Measurements from ENCODE around the gene FAM25G.

Gene FAM25G

GRCh38 chr10:47453141-47454007 is 38.1 kb downstream of the FAM25G start:
- Histone ChIP-seq H3K4me3 (ENCODE audit: low read depth, low read length) (no peak overlapping the region), H3K9me3 (ENCODE audit: control insufficient read depth, insufficient read depth, low read length) (no peaks in the 10 kb centered on the region), H3K27ac (ENCODE audit: low read depth, low read length) (no peak overlapping the region), H3K4me1 (ENCODE audit: control insufficient read depth, insufficient read depth, low read length) (peaks cover 6% of the 10 kb centered on the region; the same call in 1 of the 2 replicates), H3K27me3 (ENCODE audit: control insufficient read depth, insufficient read depth, low read length) (no peaks in the 10 kb centered on the region), H3K36me3 (ENCODE audit: control insufficient read depth, insufficient read depth, low read length) (no peaks in the 10 kb centered on the region), H3K9ac (ENCODE audit: low read depth, low read length) (no peak overlapping the region)

GRCh38 chr10:47452495-47453140 is 38.9 kb downstream of the FAM25G start:
- no peaks in the 10 kb centered on the region for H3K27me3 ChIP-seq (ENCODE audit: control insufficient read depth, insufficient read depth, low read length)

GRCh38 chr10:47451998-47452494 is 39.5 kb downstream of the FAM25G start:
- no peak overlapping the region for H3K9ac ChIP-seq (ENCODE audit: low read depth, low read length)
- H3K36me3 ChIP-seq (ENCODE audit: control insufficient read depth, insufficient read depth, low read length), result no peaks in the 10 kb centered on the region
- H3K4me1 ChIP-seq (ENCODE audit: control insufficient read depth, insufficient read depth, low read length), result peaks cover 6% of the 10 kb centered on the region; the same call in 1 of the 2 replicates
- no peaks in the 10 kb centered on the region for H3K9me3 ChIP-seq (ENCODE audit: control insufficient read depth, insufficient read depth, low read length)
- H3K27ac ChIP-seq (ENCODE audit: low read depth, low read length), result no peak overlapping the region
- H3K4me3 ChIP-seq (ENCODE audit: low read depth, low read length), result no peak overlapping the region
- no peaks in the 10 kb centered on the region for H3K27me3 ChIP-seq (ENCODE audit: control insufficient read depth, insufficient read depth, low read length)

More at GRCh38 chr10:47452495-47453140, 38.9 kb downstream of the FAM25G start:
- no peak overlapping the region for H3K9ac ChIP-seq (ENCODE audit: low read depth, low read length)
- no peaks in the 10 kb centered on the region for H3K36me3 ChIP-seq (ENCODE audit: control insufficient read depth, insufficient read depth, low read length)
- no peak overlapping the region for H3K27ac ChIP-seq (ENCODE audit: low read depth, low read length)
- H3K4me3 ChIP-seq (ENCODE audit: low read depth, low read length), result no peak overlapping the region
- H3K4me1 ChIP-seq (ENCODE audit: control insufficient read depth, insufficient read depth, low read length), result peaks cover 6% of the 10 kb centered on the region; the same call in 1 of the 2 replicates
- no peaks in the 10 kb centered on the region for H3K9me3 ChIP-seq (ENCODE audit: control insufficient read depth, insufficient read depth, low read length)

GRCh38 chr10:47451273-47451997 is 40.1 kb downstream of the FAM25G start:
- no peak overlapping the region for H3K27ac ChIP-seq (ENCODE audit: low read depth, low read length)
- no peak overlapping the region for H3K9ac ChIP-seq (ENCODE audit: low read depth, low read length)
- no peaks in the 10 kb centered on the region for H3K36me3 ChIP-seq (ENCODE audit: control insufficient read depth, insufficient read depth, low read length)

GRCh38 chr10:47450442-47450841 is 41.1 kb downstream of the FAM25G start:
- H3K9me3 ChIP-seq (ENCODE audit: control insufficient read depth, insufficient read depth, low read length), result no peaks in the 10 kb centered on the region
- H3K4me3 ChIP-seq (ENCODE audit: low read depth, low read length), result no peak overlapping the region
- H3K27me3 ChIP-seq (ENCODE audit: control insufficient read depth, insufficient read depth, low read length), result no peaks in the 10 kb centered on the region
- H3K4me1 ChIP-seq (ENCODE audit: control insufficient read depth, insufficient read depth, low read length), result peaks cover 6% of the 10 kb centered on the region; the same call in 1 of the 2 replicates
- H3K36me3 ChIP-seq (ENCODE audit: control insufficient read depth, insufficient read depth, low read length), result no peaks in the 10 kb centered on the region
- H3K27ac ChIP-seq (ENCODE audit: low read depth, low read length), result no peak overlapping the region
- H3K9ac ChIP-seq (ENCODE audit: low read depth, low read length), result no peak overlapping the region

More at GRCh38 chr10:47451273-47451997, 40.1 kb downstream of the FAM25G start:
- Histone ChIP-seq H3K27me3 (ENCODE audit: control insufficient read depth, insufficient read depth, low read length) (no peaks in the 10 kb centered on the region), H3K9me3 (ENCODE audit: control insufficient read depth, insufficient read depth, low read length) (no peaks in the 10 kb centered on the region), H3K4me3 (ENCODE audit: low read depth, low read length) (no peak overlapping the region), H3K4me1 (ENCODE audit: control insufficient read depth, insufficient read depth, low read length) (peaks cover 6% of the 10 kb centered on the region; the same call in 1 of the 2 replicates)

- Histone ChIP-seq H3K4me3 (ENCODE audit: low read depth, low read length) (no peak overlapping the region), H3K36me3 (ENCODE audit: control insufficient read depth, insufficient read depth, low read length) (no peaks in the 10 kb centered on the region), H3K27me3 (ENCODE audit: control insufficient read depth, insufficient read depth, low read length) (no peaks in the 10 kb centered on the region), H3K4me1 (ENCODE audit: control insufficient read depth, insufficient read depth, low read length) (peaks cover 6% of the 10 kb centered on the region; the same call in 1 of the 2 replicates), H3K9me3 (ENCODE audit: control insufficient read depth, insufficient read depth, low read length) (no peaks in the 10 kb centered on the region), H3K27ac (ENCODE audit: low read depth, low read length) (no peak overlapping the region), H3K9ac (ENCODE audit: low read depth, low read length) (no peak overlapping the region)
Measured at GRCh38 chr10:47449979-47450378, 41.5 kb downstream of the FAM25G start.

- Histone ChIP-seq H3K9ac (ENCODE audit: low read depth, low read length) (no peak overlapping the region), H3K4me3 (ENCODE audit: low read depth, low read length) (no peak overlapping the region), H3K27ac (ENCODE audit: low read depth, low read length) (no peak overlapping the region), H3K27me3 (ENCODE audit: control insufficient read depth, insufficient read depth, low read length) (no peaks in the 10 kb centered on the region), H3K9me3 (ENCODE audit: control insufficient read depth, insufficient read depth, low read length) (no peaks in the 10 kb centered on the region), H3K36me3 (ENCODE audit: control insufficient read depth, insufficient read depth, low read length) (no peaks in the 10 kb centered on the region), H3K4me1 (ENCODE audit: control insufficient read depth, insufficient read depth, low read length) (peaks cover 6% of the 10 kb centered on the region; the same call in 1 of the 2 replicates)
Measured at GRCh38 chr10:47449102-47449978, 42.2 kb downstream of the FAM25G start.

GRCh38 chr10:47447705-47448104 is 43.8 kb downstream of the FAM25G start:
- H3K9ac ChIP-seq (ENCODE audit: low read depth, low read length), result no peak overlapping the region
- H3K27me3 ChIP-seq (ENCODE audit: control insufficient read depth, insufficient read depth, low read length), result no peaks in the 10 kb centered on the region
- H3K27ac ChIP-seq (ENCODE audit: low read depth, low read length), result no peak overlapping the region
- H3K36me3 ChIP-seq (ENCODE audit: control insufficient read depth, insufficient read depth, low read length), result no peaks in the 10 kb centered on the region
- no peak overlapping the region for H3K4me3 ChIP-seq (ENCODE audit: low read depth, low read length)
- peaks cover 6% of the 10 kb centered on the region; the same call in 1 of the 2 replicates for H3K4me1 ChIP-seq (ENCODE audit: control insufficient read depth, insufficient read depth, low read length)
- H3K9me3 ChIP-seq (ENCODE audit: control insufficient read depth, insufficient read depth, low read length), result no peaks in the 10 kb centered on the region

- no peaks in the 10 kb centered on the region for H3K36me3 ChIP-seq (ENCODE audit: control insufficient read depth, insufficient read depth, low read length)
- no peaks in the 10 kb centered on the region for H3K27me3 ChIP-seq (ENCODE audit: control insufficient read depth, insufficient read depth, low read length)
- no peaks in the 10 kb centered on the region for H3K9me3 ChIP-seq (ENCODE audit: control insufficient read depth, insufficient read depth, low read length)
- H3K4me1 ChIP-seq (ENCODE audit: control insufficient read depth, insufficient read depth, low read length), result peaks cover under 1% of the 10 kb centered on the region; the same call in 1 of the 2 replicates
- H3K9ac ChIP-seq (ENCODE audit: low read depth, low read length), result no peak overlapping the region
- H3K4me3 ChIP-seq (ENCODE audit: low read depth, low read length), result no peak overlapping the region
- H3K27ac ChIP-seq (ENCODE audit: low read depth, low read length), result no peak overlapping the region
Measured at GRCh38 chr10:47447209-47447608, 44.3 kb downstream of the FAM25G start.

GRCh38 chr10:47445720-47446119 is 45.8 kb downstream of the FAM25G start:
- Histone ChIP-seq H3K9me3 (ENCODE audit: control insufficient read depth, insufficient read depth, low read length) (no peaks in the 10 kb centered on the region), H3K27me3 (ENCODE audit: control insufficient read depth, insufficient read depth, low read length) (no peaks in the 10 kb centered on the region), H3K36me3 (ENCODE audit: control insufficient read depth, insufficient read depth, low read length) (no peaks in the 10 kb centered on the region), H3K9ac (ENCODE audit: low read depth, low read length) (no peak overlapping the region), H3K27ac (ENCODE audit: low read depth, low read length) (no peak overlapping the region), H3K4me1 (ENCODE audit: control insufficient read depth, insufficient read depth, low read length) (no peaks in the 10 kb centered on the region), H3K4me3 (ENCODE audit: low read depth, low read length) (no peak overlapping the region)
